NCI-H2227 (cell line): ENCODE results near the gene UTY.

ENCODE experiments used
- DNase-seq: peaks from one replicate; lab custom pipeline; 2025; ENCODE audit not compliant: unreplicated experiment; lab: John Stamatoyannopoulos, UW

The UTY gene

DNA sequence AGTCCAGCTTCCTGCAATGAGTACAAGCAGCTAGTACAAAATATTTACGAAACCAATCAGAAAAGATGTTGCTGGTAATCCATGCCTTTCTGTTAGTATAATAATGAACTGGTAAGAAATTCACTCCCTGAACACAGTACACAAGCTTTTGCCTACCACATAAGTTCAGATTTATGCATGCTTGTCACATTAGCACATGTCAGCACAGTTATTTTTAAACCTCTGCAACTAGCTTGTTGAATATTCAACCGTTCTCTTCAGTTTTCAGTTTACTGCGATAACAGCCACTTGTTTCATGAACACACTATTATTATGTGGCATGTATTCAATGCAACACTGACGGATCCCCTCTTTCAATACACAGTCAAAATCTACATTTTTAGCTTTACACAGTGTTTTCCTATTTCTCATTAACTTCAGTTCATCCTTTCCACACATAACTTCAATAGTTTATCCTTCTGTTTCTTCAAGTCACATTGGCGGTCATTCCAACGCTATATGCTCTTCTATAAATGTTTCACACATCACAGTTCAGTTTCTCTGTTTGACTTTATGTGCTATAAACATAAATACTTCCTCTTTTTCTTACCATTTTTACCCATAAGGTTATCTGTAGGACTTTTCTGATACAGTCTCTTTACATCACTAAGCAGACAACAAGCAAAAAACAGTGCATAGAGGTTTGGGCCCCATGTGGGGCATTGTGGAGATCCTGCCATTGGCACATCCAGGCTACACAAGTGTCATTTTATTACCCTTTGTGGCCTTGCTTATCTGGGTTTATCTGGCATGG is 62.8 kb downstream of the UTY start:
- no peak for DNase-seq

DNA sequence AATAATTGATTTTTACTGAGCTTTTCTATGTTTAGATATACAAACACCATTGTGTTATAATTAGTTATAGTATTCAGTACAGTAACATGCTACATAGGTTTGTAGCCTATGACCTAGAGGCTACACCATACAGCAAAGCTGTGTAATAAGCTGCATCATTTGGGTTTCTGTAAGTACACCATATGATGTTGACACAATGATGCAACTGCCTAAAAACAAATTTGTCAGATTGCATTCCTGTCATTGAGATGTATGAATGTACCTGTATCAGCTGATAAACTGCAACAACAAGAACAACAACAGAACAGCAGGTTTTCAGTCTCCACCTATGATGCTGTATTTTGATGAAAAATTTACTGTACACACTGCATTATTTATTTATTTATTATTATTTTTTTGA is 64.3 kb downstream of the UTY start:
- no peak for DNase-seq

DNA sequence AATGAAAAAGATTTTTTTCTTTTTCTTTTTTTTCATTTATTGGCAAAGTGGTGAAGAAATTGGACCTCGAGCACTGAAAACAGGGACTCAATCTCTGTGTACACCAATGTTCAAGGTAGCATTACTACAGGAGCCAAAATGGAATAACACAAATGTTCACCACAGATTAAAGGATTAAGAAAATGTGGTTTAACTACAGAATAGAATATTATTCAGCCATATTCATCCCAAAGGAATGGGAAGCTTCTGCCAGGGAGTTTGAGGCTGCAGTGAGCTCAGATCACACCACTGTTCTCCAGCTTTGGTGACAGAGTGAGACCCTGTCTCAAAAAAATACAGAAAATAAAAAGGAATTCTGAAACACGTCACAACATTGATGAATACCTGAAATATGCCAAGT is 81.0 kb downstream of the UTY start:
- DNase-seq, result no peak

DNA sequence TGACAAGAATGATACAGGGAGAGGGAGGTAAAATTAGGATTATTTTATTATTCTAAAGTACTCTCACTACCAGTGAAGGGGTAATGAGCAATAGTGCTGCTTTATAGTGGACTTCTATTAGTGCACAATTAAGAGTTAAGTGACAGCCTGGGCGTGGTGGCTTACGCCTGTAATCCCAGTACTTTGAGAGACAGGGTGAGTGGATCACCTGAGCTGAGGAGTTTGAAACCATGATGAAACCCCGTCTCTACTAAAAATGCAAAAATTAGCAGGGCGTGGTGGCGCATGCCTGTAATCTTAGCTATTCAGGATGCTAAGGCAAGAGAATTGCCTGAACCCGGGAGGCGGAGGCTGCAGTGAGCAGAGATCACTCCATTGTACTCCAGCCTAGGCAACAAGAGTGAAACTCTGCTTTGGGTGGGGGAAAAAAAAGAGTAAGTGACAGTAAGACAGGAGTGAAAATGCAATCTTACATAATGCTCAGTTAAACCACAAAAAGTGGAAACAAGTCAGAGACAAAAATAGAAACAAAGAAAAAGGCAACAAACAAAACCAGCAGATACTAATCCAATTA is 98.6 kb downstream of the UTY start:
- no peak for DNase-seq

DNA sequence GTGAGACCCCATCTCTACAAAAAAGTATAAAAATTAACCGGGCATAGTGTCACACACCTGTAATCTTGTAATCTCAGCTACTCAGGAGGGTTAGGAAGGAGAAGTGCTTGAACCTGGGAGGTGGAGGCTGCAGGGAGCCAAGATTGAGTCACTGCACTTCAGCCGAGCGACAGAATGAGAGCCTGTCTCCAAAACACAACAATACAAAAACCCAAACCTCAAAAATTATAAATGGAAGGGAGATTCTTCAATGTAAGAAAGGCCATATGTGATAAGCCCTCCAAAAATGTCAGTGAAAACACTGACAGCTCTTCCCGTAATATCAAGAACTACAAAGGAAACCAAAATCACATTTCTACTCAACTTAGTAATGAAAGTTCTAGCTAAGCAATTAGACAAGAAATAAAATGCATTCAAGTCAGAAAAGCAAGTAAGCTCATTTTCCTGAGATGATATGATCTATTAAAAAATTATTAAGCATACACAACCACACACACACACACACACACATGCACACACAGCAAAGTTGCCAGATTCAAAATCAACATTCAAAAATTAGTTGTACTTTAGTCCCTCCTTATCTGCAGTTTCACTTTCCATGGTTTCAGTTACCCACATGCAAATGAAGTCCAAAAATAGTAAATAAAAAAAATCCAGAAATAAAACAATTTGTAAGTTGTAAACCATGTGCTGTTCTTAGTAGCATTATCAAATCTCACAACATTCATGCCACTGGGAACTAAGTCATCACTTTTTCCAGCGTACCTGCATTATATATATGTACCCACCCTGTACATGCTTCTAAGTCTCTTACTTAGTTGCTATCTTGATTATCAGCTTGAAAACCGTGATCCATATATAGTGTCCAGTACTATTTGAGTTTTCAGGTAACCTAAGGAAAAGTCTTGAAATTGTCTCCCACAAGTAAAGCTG is 108.7 kb downstream of the UTY start:
- DNase-seq, result no peak

DNA sequence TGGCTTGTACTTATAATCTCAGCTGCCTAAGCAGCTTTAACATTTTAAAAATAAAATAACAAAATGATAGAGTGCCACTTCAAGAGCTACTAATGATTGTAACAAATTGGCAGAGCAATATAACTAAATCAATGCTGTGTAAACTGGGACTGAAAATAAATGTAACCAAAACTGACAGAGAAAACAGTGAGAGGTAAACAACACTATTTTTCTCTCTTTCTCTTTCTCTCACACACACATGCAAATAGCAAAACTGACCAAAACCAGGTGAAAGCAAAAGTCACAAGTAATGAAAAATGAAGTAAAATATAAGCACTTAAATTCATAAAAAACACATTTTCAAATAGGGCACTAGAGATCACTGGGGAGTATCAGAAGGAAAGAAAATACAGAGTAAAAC is 109.6 kb downstream of the UTY start:
- no peak for DNase-seq

DNA sequence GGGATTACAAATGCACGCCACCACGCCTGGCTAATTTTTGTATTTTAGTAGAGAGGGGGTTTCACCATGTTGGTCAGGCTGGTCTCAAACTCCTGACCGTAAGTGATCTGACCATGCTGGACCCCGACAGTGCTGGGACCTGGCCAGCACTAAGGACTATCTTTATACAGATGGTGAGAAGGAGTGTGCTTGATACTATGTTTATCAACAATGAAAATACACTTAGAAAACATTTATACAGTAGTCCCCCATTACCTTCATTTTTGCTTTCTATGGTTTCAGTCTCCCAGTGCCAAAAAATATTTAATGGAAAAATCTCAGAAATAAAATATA is 111.4 kb downstream of the UTY start:
- DNase-seq, result no peak

DNA sequence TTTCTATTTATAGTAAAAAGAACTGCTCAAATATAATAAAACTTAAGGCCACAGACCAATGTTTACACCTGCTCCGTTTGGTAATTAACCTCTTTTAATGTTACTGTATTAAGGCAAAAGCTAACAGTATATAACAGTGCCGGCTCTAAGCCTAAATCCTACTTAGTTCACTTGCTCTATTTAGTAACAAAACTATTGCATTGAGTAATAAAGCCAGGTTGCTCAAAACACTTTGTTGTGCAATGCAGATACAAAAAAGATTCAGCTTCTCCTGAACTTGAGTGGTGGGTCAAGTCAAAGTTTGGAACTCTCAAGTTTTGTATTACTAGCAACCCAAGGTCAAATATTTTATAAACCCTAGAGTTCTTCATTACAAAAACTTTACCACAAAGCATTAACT is 116.2 kb downstream of the UTY start:
- no peak for DNase-seq

DNA sequence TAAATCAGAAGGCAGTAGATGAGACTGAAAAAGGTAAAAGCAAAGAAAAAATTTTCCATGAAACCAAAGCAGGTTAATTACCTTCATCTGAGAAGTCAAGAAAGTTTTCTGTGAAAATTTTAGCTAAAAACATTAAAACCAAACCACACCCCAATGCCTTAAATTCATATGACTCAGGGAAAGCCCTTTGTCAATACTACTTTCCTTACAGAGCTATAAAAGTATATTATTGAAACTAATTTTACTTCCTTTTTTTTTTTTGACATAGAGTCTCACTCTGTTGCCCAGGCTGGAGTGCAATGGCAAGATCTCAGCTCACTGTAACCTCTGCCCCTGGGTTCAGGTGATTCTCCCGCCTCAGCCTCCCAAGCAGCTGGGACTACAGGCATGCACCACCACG is 117.2 kb downstream of the UTY start:
- DNase-seq, result no peak

DNA sequence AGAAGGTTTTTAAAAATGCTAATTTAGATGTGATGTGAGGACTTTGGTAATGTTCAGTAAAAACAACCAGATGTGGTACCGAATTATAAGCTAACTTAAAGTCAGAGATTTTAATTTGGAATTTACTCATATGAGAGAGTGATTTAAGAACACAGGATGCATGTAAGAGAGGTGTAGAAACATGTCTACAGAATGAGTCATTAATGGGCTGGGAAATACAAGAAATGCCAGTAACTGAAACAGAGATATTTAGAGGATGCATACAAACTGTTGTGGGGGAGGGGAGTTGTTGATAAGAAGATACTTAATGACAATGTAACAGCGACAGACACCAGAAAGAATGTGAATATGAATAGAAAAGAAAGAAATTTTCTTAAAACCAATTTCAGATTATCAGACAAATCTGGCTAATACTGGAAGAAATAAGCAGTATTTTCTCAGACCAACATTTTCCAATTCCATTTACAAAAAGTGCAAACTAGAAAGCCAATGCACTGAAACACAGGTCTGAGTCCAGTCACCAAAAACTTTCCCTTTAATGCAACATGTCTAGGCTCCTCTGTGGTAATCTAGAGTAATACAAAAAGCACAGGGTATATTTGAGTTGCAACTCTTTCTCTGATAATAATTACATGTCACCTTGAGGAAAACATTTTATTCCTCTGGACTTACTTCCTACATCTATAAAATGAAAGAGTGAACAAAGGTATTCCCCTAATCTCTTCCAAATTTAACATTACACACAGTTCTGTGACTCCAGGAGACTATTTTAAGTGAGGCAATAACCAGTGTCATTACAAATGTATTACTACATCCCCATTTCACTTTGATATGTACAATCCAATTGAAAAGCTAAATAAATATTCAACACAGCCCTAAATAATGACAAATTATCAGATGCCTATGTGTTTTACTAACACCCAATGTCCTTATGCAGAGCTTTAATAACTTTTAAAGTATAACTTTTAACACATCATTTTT is 117.9 kb downstream of the UTY start:
- DNase-seq, result no peak

DNA sequence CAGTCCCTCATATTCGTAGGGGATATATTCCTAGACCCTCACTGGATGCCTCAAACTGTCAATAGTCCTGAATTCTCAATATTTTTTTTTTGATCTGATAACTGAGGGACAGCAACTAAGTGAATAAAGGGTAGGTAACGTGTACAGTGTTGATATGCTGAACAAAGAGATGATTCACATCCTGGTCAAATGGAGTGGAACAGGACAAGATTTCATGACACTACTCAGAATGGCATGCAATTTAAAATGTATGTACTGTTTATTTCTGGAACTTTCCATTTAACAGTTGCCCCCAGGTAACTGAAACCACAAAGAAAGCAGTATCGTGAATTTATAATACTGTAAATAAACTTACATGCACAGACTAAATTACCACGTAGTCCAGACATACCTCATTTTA is 128.4 kb downstream of the UTY start:
- DNase-seq, result no peak

DNA sequence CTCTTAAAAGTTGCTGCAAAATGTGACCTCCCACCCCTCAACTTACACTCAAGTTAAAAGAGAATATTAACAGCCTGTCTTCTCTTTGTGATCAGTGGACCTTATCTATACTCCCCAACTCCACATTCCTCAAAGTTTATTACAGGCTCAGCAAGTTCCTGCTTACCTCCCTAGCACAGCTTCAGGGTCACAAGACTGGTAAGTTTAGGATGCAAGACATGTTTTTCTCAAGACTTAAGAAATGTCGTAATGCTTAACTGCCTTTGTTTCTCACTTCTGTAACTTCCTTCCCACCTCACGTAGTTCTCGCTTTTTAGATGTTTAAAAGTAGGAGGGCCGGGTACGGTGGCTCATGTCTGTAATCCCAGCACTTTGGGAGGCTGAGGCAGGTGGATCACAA is 132.7 kb downstream of the UTY start:
- no peak for DNase-seq

DNA sequence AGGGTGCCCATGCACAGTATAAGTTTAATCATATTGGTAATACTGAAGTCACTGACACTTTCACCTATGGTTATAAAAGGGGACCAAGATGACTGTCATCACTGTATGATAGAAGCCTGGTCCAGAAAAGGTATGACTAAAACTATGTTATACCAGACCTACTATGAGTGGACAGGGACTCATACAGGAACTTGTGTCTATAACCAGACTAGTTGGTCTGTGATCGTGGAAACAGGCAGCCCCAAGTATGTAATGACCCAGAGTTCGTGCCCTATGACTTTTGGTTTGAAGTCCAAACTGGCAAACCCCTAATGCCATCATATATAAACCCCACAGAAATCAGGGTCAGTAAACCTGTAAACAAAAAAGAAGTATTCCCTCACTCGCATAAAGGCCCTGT is 134.3 kb downstream of the UTY start:
- no peak for DNase-seq

DNA sequence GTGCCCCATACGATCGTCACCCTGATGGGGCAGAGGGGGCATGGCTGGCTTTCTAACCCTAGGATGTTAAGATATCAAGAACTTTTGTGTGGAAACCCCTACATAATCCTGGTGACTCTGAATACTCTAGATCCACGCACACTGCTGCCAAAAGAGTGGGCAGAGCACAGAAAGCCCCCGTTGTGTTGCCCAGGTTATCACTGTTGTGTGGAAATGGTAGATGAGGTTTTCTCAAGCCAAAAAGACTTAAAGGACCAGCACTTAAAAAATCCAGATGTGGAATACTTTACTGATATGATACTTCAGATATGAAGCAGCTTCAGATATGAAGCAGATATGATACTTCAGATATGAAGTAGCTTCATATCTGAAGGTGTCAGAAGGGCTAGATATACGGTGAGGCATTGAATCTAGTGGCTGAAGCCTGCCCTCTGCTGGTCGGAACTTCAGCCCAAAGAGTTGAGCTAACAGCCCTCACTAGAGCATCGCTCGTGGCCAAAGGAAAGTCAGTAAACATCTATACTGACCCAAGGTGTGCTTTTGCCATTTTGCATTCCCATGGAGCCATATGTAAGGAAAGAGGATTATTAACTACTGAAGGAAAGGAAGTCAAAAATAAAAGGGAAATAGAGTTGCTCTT is 136.4 kb downstream of the UTY start:
- no peak for DNase-seq

DNA sequence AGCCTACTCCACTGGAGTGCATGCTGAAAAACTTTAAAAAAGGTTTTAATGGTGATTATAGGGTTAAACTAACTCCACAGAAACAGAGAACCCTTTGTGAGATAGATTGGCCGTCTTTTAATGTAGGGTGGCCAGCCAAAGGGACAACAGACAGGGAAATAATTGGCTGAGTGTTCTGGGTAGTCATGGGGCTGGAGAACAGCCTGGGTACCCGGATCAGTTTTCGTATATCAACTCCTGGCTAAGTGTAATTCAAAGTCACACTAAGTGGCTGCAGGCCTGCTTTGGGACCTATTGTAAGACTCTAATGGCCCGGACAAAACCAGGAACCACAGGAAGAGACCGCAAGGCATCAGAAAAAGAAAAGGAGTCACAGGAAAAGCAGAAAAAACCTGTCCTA is 139.9 kb downstream of the UTY start:
- DNase-seq, result no peak

DNA sequence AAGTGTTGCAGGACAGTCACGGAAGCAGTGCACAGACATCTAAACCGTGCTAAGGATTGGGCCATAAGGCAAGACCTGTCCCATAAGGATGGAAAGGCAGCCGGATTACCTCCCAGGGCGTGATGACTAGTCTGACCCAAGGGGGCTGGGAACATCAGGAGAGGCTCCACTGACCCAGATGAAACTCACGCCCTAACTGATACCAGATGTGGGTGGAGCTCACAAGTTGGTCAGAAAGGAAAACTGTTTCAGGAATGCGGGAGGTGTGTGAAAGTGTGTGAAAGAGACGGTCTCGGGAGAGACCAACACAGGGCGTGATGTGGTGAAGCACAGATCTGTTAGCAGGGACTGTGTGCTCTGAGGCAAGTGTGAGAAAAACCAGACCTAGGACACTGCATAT is 140.5 kb downstream of the UTY start:
- no peak for DNase-seq

DNA sequence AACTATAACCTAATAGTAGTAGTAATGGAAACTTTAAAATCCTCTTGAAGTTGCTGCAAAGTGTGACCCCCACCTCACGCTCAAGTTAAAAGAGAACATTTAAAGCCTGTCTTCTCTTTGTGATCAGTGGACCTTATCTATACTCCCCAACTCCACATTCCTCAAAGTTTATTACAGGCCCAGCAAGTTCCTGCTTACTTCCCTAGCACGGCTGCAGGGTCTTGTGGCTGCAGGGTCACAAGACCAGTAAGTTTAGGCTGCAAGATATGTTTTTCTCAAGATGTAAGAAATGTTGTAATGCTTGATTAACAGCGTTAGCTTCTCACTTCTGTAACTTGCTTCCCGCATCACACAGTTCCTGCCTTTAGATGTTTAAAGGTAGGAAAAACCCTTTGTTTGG is 141.1 kb downstream of the UTY start:
- no peak for DNase-seq

DNA sequence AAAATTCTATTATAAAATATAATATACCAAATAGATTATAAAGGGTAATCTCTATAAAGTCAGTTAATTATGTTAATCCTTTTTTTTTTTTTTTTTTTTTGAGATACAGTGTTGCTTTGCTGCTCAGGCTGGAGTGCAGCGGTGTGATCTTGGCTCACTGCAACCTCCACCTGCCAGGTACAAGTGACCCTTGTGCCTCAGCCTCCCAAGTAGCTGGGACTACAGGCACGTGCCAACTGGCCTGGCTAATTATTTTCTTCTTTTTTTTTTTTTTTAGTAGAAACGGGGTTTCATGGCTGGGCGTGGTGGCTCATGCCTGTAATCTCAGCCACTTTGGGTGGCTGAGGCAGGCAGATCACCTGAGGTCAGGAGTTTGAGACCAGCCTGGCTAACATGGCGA is 141.9 kb downstream of the UTY start:
- no peak for DNase-seq

DNA sequence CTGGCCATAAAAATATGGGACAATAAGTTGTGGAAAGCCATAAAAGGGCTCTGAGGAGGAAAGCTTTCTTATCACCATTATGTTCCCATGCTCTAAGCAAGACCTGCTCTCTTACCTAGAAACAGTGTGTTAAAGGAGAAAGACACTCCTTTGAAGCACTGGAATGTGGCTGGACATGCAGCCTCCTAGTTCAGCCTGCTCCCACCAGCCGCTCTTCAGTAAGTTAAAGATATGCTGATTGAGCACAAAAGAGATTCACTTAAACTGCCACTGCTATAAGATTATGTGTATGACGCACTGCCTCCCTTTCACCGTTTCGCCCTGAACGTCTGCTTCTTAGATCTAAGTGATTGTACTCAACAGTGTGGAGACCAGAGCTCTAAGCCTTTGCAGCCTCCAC is 146.0 kb downstream of the UTY start:
- no peak for DNase-seq

DNA sequence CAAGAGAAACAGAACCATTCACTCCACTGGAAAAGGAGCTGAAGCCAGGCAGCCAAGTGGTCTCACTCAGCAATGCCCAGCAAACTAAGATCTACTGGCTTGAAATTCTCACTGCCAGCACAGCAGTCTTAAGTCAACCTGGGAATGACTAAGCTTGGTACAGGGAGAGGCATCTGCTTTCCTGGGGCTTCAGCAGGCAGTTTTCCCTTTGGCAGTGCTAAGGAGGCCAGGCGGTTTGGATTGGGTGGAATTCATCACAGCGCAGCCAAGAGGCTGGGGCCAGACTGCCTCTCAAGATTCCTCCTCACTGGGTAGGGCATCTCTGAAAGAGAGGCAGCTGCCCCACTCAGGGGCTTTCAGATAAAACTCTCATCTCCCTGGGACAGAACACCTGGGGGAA is 149.2 kb downstream of the UTY start:
- DNase-seq, result no peak

DNA sequence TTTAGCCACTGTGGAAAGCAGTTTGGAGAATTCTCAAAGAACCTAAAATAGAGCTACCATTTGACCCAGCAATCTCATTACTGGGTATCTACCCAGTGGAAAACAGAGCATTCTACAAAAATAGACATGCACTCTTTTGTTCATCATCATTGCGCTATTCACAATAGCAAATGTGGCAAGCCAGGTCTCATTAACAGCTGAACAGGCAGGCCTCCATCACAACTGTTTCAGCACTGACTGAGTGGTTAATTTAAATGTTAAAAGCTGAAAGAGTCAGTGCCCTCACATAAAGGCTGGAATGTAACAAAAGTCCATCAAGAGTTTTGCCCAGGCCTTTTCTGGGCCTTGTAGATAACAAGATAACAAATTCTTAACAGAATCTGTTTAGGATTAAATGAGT is 166.9 kb downstream of the UTY start:
- no peak for DNase-seq
